Breast epithelium (tissue), 3 donors: ENCODE measurements around the gene FPGS.

ENCODE experiments used
- CTCF ChIP-seq, 3 donors: fragments of 450-650 bp; IDR thresholded peaks; one replicate each; pipeline ENCODE4 v1.5.1; 2016 to 2017; ENCODE audit warnings: antibody characterized with exemption in 3 of 3, mild to moderate bottlenecking in 3 of 3, moderate library complexity in 3 of 3
- POLR2AphosphoS5 ChIP-seq, 3 donors: sonication (generic); formaldehyde crosslinking; IDR thresholded peaks; one replicate each; pipeline ENCODE4 v1.6.1; 2017; ENCODE audit warnings: antibody characterized with exemption in 3 of 3

DNA sequence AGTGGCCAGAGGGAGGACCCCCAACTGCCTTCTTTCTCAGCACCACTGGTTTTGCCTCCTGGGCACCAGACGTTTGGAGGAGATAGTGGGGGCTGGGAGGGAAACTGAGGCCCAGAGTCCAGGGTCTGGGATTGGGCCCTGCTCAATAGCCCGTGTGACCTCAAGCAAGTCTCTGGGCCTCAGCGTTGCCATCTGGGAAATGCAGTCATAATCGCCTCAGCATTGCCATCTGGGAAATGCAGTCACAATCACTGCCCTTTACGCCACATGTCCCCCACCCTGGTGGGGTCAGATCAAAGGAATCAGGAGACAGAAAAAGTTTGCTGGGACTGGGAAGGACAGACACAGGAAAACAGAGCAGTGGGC is 25.8 kb upstream of the FPGS start:
- TF ChIP-seq CTCF (IDR thresholded peaks at IDR 0.05) (no peak), POLR2AphosphoS5 (IDR thresholded peaks at IDR 0.05) (no peak)
